GM12875 (cell line): ENCODE data around the gene UQCC2.

Experiments
- H3K4me3 ChIP-seq: one replicate; pipeline ENCODE4 v1.5.1; 2011; ENCODE audit warnings: low read depth, low read length, control low read depth
- TF ChIP-seq, protein P1 (sequence below): IDR thresholded peaks from 2 replicates; pipeline ENCODE4 v1.5.1; 2011; ENCODE audit warnings: low read depth, mild to moderate bottlenecking, control low read depth, inconsistent platforms, low read length, moderate library complexity, borderline replicate concordance; ENCODE audit not compliant: insufficient read depth

The UQCC2 gene

DNA sequence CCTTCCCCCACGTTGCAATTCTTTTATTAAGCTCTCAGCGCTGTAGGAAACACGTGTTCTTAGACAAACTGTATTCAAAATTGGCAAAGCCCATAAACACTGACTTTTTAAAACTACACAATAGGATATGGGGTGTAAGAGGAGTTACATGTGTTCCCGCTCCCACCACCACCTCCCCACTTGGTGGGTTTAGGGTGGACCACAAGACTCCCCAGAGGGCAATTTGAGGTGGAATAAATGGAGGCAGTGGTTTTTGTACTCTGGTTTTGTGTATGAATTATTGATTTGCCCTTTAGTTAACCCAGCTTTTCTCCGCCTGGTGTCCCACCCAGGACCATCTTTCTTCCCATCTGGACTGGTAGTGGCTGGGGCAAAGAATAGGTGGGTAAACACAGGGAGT is 3.7 kb downstream of the UQCC2 start:
- TF ChIP-seq, protein P1, sequence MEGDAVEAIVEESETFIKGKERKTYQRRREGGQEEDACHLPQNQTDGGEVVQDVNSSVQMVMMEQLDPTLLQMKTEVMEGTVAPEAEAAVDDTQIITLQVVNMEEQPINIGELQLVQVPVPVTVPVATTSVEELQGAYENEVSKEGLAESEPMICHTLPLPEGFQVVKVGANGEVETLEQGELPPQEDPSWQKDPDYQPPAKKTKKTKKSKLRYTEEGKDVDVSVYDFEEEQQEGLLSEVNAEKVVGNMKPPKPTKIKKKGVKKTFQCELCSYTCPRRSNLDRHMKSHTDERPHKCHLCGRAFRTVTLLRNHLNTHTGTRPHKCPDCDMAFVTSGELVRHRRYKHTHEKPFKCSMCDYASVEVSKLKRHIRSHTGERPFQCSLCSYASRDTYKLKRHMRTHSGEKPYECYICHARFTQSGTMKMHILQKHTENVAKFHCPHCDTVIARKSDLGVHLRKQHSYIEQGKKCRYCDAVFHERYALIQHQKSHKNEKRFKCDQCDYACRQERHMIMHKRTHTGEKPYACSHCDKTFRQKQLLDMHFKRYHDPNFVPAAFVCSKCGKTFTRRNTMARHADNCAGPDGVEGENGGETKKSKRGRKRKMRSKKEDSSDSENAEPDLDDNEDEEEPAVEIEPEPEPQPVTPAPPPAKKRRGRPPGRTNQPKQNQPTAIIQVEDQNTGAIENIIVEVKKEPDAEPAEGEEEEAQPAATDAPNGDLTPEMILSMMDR: no peak
- H3K4me3 ChIP-seq: no peak overlapping the region

DNA sequence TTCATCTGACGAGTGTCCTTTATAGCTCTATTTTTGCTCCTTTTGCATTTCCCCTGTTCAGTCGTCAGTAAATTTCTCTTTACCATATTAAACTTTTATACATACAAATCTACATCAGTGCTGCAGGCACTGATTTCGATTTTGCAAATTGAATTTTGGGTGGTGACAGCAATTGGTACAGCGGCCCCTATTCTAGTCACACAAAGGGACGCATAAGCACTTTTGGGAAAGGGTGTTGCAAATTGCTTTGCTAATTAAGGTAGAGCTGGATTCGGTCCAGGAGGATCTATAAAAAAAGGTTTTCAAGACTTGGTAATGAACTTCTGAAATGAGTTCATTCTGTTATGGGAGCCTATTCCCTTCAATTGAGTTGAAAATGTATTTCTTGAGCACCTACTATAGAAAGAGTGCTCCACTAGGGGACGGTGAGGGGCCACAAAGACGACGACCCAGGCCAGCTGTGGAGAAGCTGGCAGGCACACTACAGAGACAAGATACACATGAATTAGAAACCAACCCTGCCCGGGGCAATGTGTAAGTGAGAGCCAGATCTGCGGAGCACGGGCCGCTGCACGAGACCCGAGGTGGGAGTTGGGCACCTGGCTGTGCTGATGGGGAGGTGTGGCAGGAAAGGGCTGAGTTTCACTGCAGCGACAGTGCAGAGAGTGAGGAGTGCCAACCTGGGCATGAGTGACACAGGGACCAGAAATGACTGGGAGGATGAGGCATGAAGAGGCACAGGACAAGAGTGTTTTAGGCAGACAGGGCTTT is 5.4 kb downstream of the UQCC2 start:
- TF ChIP-seq, protein P1: no peak
- no peak overlapping the region for H3K4me3 ChIP-seq

DNA sequence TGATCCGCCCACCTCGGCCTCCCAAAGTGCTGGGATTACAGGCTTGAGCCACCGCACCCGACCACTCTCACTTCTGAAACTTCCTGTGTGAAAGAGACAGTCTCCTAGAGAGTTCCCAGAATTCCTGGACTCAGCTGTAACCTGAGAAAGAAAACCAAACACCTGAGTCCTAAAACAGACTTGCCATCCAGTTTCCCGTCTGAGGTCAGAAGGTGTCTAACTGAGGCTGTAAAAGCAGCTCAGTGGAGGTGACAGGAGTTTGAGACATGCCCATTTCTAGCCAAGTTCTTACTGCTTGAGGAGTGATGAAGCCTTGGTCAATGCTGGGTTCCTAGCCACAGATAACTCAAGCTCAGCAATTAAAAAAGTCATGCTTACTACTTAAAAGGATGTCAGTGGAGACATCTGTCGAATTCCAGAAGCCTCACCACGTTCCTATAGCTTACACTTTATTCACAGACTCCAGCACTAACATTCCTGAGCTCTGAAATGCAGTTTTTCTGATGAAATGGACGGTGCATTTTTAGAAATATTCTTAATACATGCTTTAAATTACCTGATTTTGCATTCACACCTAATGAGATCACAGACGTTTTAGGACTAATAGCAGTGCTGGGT is 6.1 kb downstream of the UQCC2 start:
- TF ChIP-seq, protein P1: no peak

DNA sequence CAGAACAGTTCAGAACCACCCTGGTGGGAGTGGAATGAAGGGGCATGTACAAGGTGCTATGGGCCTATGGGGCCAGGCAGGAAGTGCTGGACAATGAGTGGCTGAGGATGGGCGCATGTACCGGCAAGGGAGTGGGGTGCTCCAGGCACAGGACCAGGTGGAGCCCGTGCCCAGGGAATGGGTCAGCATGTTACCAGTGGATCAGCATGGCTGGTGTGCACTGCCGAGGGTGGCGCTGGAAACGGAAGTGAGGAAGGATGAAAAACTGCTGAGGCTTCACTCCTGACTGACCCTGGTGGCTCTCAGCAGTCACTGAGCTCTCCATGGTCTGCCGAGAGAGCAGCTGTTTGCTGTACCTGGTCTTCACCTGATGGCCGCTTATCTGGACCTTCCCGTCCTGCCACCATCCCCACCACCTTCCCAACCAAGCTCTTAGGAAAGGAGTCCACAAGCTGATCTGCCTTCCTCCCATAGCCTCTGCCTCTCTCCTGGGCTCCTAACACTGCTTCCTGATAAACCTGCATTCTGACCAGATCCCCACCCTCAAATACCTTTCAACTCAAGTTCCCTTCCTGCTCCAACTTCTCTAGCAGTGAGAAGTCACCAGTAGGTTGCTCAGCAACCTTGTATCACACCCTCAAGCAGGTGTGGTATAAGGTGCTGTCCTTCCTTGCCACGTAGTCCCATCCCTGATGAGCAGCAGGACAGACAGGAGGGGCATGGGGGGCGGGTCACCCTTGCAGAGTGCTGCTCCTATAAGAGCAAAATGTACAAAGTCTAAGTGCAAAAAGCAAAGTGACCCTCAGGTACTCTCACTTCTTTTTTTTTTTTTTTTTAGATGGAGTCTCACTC is 7.1 kb downstream of the UQCC2 start:
- H3K4me3 ChIP-seq: no peak overlapping the region
- TF ChIP-seq, protein P1: no peak

More for the DNA sequence above, 6.1 kb downstream of the UQCC2 start:
- no peak overlapping the region for H3K4me3 ChIP-seq

DNA sequence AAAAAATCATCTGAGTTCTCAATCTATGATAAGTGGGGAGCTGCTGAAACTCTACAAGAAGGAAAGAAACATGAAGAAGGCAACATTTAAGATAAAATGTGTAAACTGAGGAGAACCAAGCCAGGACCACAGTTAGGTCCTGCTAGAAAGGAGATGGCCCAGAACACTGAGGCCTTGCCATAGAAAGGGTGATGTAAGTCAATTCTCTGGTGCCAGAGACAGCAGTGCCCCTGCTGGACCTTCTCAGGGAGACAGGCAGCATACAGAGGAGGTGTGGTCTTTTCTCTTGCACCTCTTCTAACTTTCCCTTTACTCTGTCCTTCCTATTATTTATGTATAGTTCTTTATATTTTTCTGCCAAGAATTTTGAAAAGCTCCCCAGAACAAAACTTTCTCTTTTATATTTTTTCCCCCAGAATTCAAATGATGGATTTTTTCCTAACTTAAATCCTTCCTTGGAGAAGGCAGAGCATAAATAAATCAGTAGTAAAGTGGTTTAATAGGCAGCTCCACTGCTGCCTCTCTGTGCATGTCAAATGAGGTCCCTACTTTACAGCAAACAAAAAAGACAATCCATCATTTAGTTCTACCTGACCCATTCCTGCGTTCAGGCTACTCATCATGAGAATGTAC is 9.0 kb downstream of the UQCC2 start:
- TF ChIP-seq, protein P1: peak; percentile 56
- H3K4me3 ChIP-seq: no peak overlapping the region

DNA sequence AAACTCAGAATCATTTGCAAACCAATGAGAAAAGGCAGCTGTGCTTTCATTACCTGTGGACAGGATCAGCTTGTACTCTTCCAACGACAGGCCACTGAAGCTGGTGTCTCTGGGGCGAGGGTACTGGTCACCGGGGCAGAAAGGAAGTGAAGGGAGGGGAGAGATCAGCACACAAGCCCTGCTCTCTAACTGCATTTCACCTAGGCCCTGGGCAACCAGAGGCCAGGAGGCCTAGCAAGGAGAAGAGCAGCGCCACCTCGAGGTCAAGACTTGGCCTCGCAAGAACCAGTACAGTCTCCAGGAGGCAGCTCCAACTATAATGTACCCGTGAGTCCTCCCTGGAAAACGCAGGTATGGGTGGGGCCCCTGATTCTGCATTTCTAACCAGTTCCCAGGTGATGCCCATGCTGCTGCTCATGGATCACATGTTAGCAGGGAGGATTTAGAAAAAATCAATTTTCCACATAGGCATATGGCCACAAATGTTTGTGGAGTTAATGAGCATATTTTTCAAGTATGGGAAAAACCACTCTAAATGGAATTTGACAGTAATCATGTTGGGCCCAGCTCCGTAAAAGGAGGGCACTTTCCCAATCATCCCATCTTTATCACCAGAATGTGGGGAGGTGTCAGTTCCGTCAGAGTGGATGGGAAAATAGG is 11.0 kb downstream of the UQCC2 start:
- H3K4me3 ChIP-seq: no peak overlapping the region
- TF ChIP-seq, protein P1: peak; percentile 92
